Chondrocyte (in vitro differentiated cells): ENCODE results near the gene LRFN4. TPM values are rescaled to one million over a fixed set of nuclear protein-coding genes. Genes with fewer than 3 reads are reported as not detected.

Source experiments
- DNase-seq: peaks from one replicate; pipeline ENCODE4 v3.0.0; 2021; ENCODE audit warnings: mixed read lengths, low spot score
- H3K27ac Mint-ChIP-seq: one replicate; pipeline ENCODE4 v1.8.0; 2021; ENCODE audit warnings: mild to moderate bottlenecking, moderate library complexity, mixed read lengths; ENCODE audit not compliant: unreplicated experiment
- H3K27me3 Mint-ChIP-seq: 2 replicates; pipeline ENCODE4 v1.8.0; 2021; ENCODE audit warnings: low read depth, mixed read lengths
- H3K36me3 Mint-ChIP-seq: 2 replicates; pipeline ENCODE4 v1.8.0; 2021; ENCODE audit warnings: low read depth, mixed read lengths
- H3K4me1 Mint-ChIP-seq: 2 replicates; pipeline ENCODE4 v1.8.0; 2021; ENCODE audit warnings: low read depth, mild to moderate bottlenecking, mixed read lengths
- H3K4me3 Mint-ChIP-seq: one replicate; pipeline ENCODE4 v1.8.0; 2021; ENCODE audit warnings: mild to moderate bottlenecking, moderate library complexity, mixed read lengths; ENCODE audit not compliant: unreplicated experiment
- H3K9me3 Mint-ChIP-seq: 2 replicates; pipeline ENCODE4 v1.8.0; 2021; ENCODE audit warnings: low read depth, mixed read lengths
- total RNA-seq: library from RNA; stranded (reverse); gene quantifications from 3 replicates; pipeline ENCODE4 v1.2.1, GENCODE V29; 2021
- TF ChIP-seq, protein P1 (sequence below): fragments of 200-600 bp; sonication (generic); IDR thresholded peaks from 2 replicates; pipeline ENCODE4 v1.5.0; 2021; ENCODE audit warnings: antibody characterized with exemption, mild to moderate bottlenecking, moderate library complexity

Gene LRFN4
- total RNA-seq, 1 donor from 2014 or later = 47.2 TPM

DNA sequence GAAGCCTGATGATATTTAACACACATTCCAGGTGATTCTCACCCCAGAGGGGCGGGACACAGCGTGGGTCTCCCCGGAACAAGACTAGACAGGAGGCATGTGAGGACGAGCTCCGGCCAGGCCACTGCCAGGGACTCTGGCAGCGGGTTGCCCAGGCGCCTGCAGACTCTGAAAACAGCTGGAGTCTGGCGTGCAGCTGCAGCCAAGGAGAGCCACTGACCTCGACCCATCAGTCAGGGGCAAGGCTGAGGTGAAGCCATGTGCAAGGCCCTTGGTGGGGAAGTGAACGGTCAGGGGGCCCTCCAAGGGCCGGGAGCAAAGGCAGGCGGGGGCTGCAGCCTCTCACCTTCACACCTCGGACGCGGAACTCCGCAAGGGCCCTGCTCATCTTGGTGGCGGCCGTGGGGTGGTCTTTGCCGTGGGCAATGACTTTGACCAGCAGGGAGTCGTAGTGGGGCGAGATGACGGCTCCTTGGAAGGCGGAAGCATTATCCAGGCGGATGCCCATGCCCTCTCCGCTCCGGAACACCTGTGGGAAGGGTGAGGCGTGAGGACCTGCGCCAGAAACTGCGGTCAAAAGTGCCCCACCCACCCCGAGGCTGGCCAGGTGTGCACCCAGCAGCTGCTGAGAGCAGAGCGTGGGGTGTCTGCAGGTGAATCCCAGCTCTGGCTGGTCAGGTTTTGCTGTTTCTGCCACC, 6.7 kb downstream of the LRFN4 start:
- Mint-ChIP-seq H3K4me3 (no peak overlapping the region), H3K36me3 (peaks cover 1% of the 10 kb centered on the region), H3K27me3 (no peaks in the 10 kb centered on the region), H3K4me1 (no peaks in the 10 kb centered on the region), H3K27ac (no peak overlapping the region), H3K9me3 (no peaks in the 10 kb centered on the region)
- no peak for DNase-seq
- TF ChIP-seq, protein P1, sequence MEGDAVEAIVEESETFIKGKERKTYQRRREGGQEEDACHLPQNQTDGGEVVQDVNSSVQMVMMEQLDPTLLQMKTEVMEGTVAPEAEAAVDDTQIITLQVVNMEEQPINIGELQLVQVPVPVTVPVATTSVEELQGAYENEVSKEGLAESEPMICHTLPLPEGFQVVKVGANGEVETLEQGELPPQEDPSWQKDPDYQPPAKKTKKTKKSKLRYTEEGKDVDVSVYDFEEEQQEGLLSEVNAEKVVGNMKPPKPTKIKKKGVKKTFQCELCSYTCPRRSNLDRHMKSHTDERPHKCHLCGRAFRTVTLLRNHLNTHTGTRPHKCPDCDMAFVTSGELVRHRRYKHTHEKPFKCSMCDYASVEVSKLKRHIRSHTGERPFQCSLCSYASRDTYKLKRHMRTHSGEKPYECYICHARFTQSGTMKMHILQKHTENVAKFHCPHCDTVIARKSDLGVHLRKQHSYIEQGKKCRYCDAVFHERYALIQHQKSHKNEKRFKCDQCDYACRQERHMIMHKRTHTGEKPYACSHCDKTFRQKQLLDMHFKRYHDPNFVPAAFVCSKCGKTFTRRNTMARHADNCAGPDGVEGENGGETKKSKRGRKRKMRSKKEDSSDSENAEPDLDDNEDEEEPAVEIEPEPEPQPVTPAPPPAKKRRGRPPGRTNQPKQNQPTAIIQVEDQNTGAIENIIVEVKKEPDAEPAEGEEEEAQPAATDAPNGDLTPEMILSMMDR = no peak

DNA sequence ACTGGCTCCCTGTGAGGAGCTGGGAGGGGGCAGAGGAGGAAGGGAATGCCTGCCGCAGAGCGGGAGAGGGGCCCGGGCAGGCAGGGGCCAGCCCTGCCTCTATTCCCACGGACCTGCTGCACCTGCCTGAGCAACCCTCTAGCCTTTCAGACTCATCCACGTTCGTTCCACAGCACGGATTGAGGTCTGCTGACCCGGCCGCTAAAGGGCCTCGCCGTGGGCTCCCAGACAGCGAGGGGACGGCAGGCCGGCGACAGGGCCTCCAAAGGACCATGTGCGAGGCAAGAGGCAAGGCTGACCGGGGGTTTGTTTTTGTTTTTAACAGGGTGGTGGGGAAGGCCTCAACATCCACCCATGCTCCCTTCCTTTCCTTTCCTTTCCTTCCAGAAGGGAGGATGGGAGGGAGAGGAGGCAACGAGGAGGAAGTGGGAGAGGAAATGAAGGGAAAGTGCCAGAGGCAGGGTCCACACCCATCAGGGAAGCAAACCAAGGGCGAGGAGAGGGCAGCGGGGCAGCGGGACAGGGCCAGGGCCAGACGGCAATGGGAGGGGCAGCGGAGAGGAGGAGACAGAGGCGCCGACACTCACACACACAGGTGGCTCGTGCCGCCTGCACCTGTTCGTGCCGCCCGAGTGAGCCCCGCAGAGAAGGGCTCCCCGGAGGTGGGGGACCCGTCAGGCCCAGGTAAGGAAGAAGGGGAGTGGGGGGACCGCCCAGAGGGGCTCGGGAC, 7.5 kb downstream of the LRFN4 start:
- Mint-ChIP-seq H3K36me3 (peaks cover 1% of the 10 kb centered on the region), H3K4me1 (no peaks in the 10 kb centered on the region), H3K27ac (no peak overlapping the region), H3K4me3 (no peak overlapping the region), H3K27me3 (no peaks in the 10 kb centered on the region), H3K9me3 (no peaks in the 10 kb centered on the region)
- DNase-seq = no peak
- TF ChIP-seq, protein P1 = no peak

DNA sequence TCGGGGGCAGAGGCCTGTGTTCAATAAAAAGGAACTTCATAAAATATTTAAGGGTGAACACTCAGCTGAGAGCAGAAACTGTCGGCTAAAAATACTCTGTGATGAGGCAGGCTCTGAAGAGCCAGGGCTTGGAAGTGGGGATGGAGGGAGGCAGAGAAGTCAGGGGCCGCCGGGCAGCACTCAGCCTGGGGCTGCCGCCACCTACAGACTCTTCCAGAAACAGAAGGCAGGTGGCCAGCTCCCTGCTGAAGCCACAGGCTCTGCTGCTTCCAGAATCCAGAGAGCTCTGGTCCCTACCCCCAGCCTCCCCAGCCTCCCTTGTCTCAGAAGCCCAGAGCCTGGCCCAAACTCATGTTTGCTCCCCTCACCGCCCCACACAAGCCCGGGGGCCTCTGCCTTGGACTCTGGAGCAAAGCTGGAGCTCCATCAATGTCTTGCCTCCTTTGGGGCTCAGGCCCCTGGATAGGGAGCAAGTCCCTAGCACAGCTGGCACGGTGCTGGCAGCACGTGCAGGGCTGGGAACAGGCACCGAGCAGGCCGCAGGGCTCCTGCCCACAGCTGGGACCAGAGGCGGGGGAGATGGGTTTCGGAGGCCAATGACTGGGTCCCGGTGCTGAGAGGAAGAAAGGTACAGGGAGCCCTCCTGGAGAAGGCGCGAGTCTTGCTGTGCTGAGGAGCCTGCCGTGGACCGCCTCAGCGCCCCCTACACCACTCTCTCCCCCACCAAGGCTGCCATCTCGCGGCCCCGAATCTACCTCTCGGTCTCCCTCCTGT, 8.2 kb downstream of the LRFN4 start:
- no peak for DNase-seq
- Mint-ChIP-seq H3K27ac (no peak overlapping the region), H3K9me3 (no peaks in the 10 kb centered on the region), H3K4me1 (no peaks in the 10 kb centered on the region), H3K4me3 (no peak overlapping the region), H3K27me3 (no peaks in the 10 kb centered on the region), H3K36me3 (peaks cover 1% of the 10 kb centered on the region)
- TF ChIP-seq, protein P1 = no peak

DNA sequence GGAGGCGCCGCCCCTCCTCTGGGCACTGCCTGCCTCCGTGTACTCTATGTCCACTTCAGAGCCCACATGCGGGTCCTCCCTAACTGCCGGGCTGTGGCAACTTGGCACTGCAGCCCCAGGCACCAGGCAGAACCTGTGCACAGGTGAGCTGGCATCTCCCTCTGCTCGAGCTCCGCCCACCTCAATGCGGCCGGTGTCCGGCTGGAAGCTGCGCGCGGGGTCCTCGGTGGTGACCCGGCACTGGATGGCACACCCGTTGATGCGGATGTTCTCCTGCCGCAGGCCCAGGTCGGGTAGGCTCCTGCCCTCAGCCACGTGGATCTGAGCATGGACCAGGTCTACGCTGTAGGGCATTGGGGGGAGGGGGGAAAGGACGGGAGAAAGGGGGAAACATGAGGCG, 9.1 kb downstream of the LRFN4 start:
- Mint-ChIP-seq H3K36me3 (peaks cover 1% of the 10 kb centered on the region), H3K9me3 (no peaks in the 10 kb centered on the region), H3K27me3 (no peaks in the 10 kb centered on the region), H3K27ac (no peak overlapping the region), H3K4me3 (no peak overlapping the region), H3K4me1 (no peaks in the 10 kb centered on the region)
- TF ChIP-seq, protein P1 = no peak
- no peak for DNase-seq

DNA sequence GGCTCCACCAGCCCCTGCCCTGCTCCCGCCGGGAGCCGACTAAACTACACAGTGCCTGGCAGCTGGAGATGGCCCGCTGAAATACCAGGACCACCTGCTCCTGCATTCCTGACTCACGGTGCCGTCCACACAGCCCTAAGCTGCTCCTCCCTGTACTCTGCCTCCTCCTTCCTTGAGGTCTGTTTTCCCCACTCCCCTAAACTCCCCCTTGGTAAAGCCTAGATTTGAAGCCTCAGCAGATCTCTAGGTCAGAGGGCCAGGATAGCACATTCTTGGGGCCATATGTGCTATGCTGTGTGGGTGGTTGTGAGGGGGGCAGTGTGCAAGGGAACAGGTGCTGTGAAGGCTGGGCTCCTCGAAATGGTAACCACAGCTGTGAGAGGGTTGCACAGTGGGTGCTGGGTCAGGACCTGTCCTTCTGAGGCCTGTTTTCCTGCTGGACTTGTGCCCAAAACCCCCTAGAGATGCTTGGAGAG, 9.7 kb downstream of the LRFN4 start:
- H3K27me3 Mint-ChIP-seq = no peaks in the 10 kb centered on the region
- H3K4me3 Mint-ChIP-seq = no peak overlapping the region
- no peaks in the 10 kb centered on the region for H3K4me1 Mint-ChIP-seq
- H3K27ac Mint-ChIP-seq = no peak overlapping the region
- TF ChIP-seq, protein P1 = no peak
- no peaks in the 10 kb centered on the region for H3K9me3 Mint-ChIP-seq
- DNase-seq = no peak
- no peaks in the 10 kb centered on the region for H3K36me3 Mint-ChIP-seq
